ENCODE measurements around the gene SGTB.
"Not testable (repeated sequence)": the region's sequence is repeated elsewhere in the genome, so short reads cannot be mapped to it uniquely, and the experiment has no call there.

The SGTB gene

GRCh38 chr5:65663804-65664521, 57.9 kb downstream of the SGTB start:
- DNase-seq, result no peak

- DNase-seq, result no peak
Measured at GRCh38 chr5:65654713-65655112, 67.2 kb downstream of the SGTB start.

DNA sequence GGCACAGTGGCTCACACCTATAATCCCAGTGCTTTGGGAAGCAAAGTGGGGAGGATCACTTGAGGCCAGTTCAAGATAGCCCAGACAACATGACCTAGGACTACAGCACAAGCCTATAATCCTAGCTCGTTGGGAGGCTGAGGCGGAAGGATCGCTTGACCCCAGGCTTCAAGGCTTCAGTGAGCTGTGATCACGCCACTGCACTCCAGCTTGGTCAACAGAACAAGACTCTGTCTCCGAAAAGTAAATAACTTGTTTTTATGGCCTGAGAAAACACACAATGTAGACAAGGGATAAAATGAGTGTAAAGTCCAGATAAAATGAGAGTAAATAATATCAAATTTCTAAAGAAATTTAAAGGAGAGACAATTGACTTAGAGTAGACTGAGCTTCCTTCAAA, 70.8 kb downstream of the SGTB start:
- DNase-seq, result no peak

GRCh38 chr5:65647941-65648340, 74.0 kb downstream of the SGTB start:
- DNase-seq, result no peak

GRCh38 chr5:65646938-65647337, 75.0 kb downstream of the SGTB start:
- DNase-seq, result no peak

DNA sequence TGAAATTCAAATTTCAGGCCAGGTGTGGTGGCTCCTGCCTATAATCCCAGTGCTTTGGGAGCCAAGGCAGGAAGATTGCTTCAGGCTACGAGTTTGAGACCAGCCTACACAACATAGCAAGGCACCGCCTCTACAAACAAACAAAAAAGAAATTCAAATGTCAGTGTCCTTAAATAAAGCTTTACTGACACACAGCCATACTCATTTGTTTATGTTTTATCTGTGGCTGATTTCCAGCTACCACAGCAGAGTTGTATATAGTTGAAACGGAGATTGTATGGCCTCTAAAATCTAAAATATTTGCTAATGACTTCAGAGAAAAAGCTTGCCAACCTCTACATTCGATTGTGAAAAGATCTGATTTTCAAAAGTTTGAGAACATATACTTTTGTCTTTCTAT, 81.7 kb downstream of the SGTB start:
- DNase-seq, result no peak

DNA sequence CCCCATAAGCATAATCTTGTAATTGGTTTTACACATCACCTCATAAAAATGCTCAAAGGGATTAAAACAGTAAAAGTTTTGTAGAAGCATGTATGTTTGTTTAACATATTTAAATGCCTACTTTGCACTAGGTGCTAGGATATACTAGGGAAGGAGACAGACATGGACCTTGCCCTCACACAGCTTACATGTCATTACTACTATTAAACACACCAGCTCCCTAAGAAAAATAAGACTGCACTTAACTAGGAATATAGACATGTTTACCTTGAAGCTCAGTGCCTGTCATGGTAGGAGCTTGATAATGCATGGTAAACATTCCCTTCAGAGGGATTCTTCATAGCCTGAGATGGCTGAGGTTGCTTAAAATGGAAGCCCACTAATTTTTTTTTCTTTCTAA, 90.9 kb downstream of the SGTB start:
- DNase-seq, result no peak

DNA sequence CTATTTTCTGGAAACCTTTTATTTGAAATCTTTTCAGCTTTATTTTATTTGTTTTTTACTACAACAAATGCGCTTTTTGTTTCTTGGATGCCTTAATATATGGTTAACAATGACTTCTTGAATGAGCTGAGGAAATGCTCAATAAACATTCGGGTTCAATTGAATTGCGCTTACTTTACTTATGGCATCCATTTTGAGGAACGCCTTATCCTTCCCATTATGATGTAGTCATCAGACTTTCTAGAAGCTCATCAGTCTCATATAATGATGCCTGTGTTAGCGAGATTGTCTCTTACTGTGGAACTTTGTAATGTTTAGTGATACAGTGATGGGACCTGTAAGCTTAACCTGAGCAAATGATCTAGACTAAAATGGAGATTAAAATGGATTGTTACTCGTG, 96.2 kb downstream of the SGTB start:
- no peak for DNase-seq

DNA sequence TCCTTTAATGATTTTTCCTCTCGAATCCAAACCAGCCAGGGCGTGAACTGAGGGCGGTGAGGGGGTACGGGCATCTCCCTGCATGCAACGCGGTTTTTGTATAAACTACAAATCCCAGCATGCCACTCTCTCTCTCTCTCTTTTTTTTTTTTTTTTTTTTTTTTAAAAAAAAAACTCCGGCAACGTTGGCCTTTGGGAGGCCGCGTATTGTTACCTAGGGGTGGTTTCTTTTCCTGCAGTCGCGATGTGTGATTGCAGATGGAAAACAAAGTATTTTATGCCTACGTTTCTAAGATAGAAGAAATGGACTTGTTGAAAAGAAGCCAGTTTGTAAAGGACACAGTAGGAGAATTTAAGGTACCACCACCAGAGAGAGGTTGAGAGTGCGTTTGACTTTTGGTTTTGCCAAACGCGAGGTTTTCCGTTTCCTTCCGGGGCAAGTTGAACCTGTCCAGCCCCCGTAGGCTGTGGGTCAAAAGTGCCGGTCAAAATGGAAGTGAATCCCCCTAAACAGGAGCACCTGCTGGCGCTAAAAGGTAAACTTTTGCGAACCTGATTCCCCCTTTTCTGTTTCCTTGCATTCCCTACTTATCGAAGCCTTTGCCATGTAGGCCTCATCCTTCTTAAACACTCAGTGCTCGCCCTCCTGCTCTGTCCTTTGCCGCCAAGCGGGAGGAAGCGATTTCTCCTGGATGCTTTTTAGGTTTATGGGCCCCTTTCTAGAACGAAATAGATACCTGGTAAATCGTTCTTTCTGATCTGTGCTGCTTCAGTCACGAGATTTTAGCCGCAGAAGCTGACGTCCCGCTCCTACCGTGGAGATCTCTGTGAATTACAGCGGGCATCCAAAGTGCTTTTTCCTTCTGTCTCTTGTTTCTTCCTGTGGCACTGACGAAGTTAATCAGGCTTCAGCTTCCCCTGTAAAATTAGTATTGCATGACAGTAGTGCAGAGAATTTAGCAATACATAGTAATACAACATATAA, 97.0 kb downstream of the SGTB start, which contains the start of the genes SHLD3 and TRAPPC13:
SHLD3 (plus strand) TSS at position 457 of the 985 bp plus-strand sequence. CDS start 4,561 bp downstream, outside the sequence.
TRAPPC13 (plus strand) TSS at position 457 of the 985 bp plus-strand sequence; CDS start at position 491, 34 bp downstream.
- peak; percentile 35 to 96 (median 84) for DNase-seq

GRCh38 chr5:65624025-65624570, 97.8 kb downstream of the SGTB start, which contains the start of gene TRIM23:
Gene TRIM23 (minus strand): TSS chr5:65624333. CDS start chr5:65624274, 59 bp downstream.
- peak; percentile 74 to 96 (median 91) for DNase-seq

- no peak for DNase-seq
Measured at GRCh38 chr5:65623482-65623881, 98.4 kb downstream of the SGTB start.

DNA sequence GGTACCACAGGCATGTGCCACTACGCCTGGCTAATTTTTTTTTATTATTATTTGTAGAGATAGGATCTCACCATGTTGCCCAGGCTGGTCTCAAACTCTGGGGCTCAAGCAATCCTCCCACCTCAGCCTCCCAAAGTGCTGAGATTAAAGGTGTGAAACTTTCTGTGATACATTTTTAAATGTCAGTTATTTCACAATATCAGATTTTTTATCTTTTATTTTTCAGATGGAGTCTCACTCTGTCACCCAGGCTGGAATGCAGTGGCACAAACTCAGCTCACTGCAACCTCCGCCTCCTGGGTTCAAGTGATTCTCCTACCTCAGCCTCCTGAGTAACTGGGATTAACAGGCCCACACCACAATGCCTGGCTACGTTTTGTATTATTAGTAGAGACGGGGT, 99.9 kb downstream of the SGTB start:
- not testable (repeated sequence) for DNase-seq

- DNase-seq, result no peak
Measured at GRCh38 chr5:65620021-65620420, 101.9 kb downstream of the SGTB start.
